Body of pancreas (tissue), 4 donors: ENCODE data around the gene SCML1. TPM values are rescaled to one million over a fixed set of nuclear protein-coding genes. Genes with fewer than 3 reads are reported as not detected.

Source experiments
- ATAC-seq: fragments of 150-250 bp; one replicate; pipeline ENCODE4 v1.9.1; 2016
- DNase-seq, 4 donors: peaks; one replicate each; pipeline ENCODE4 v3.0.0-alpha.2; 2019
- H3K27ac ChIP-seq, 4 donors: fragments of 200-600 bp; sonication (generic); 1 replicate in 3 of 4; 2 replicates in 1 of 4; pipeline versions ENCODE4 v1.5.1 to v1.6.1; 2016 to 2019; ENCODE audit warnings: mild to moderate bottlenecking in 1 of 4, mixed read lengths in 1 of 4, moderate library complexity in 1 of 4
- H3K27me3 ChIP-seq, 2 donors: fragments of 200-600 bp; sonication (generic); one replicate each; pipeline ENCODE4 v1.6.0; 2016; ENCODE audit warnings: mild to moderate bottlenecking in 1 of 2
- H3K36me3 ChIP-seq, 2 donors: fragments of 200-600 bp; sonication (generic); replicated peaks in 1 of 2; 2 replicates each; pipeline ENCODE4 v1.5.1; 2016; ENCODE audit warnings: low read depth in 2 of 2; ENCODE audit not compliant: insufficient read depth in 1 of 2
- H3K4me1 ChIP-seq: fragments of 200-600 bp; sonication (generic); one replicate; pipeline ENCODE4 v1.6.0; 2016
- H3K4me3 ChIP-seq, 2 donors: fragments of 200-600 bp; sonication (generic); 1 replicate in 1 of 2; 2 replicates in 1 of 2; pipeline ENCODE4 v1.5.1; 2016 to 2019
- H3K9me3 ChIP-seq, 3 donors: fragments of 200-600 bp; sonication (generic); 1 replicate in 2 of 3; 2 replicates in 1 of 3; pipeline ENCODE4 v1.5.1; 2016
- CTCF ChIP-seq, 7 experiments: fragments of 450-650 bp in 4 of 7; fragments of 200-600 bp in 3 of 7; sonication (generic) in 3 of 7; IDR thresholded peaks; one replicate each; pipeline ENCODE4 v1.5.1; 2016 to 2019; ENCODE audit warnings: antibody characterized with exemption in 7 of 7
- POLR2A ChIP-seq, 3 donors: fragments of 450-650 bp; IDR thresholded peaks; one replicate each; pipeline ENCODE4 v1.6.1; 2016; ENCODE audit warnings: antibody characterized with exemption in 3 of 3, mild to moderate bottlenecking in 2 of 3
- WGBS, 2 donors: methylation state at CpG; one replicate each; pipeline ENCODE4 v1.1.5; 2017; 5-methylcytosine and 5-hydroxymethylcytosine counted together
- intact Hi-C: fragments of 100-400 bp; cut with DNase I; formaldehyde crosslinking; loops from one replicate; pipeline ENCODE4 v1.15.1; 2023
- total RNA-seq, 2 donors: library from RNA; depleted of rRNA; stranded (reverse); fragments of >200 nt; gene quantifications; one replicate each; pipeline ENCODE4 v1.1.0, GENCODE V29; 2016

SCML1 gene
- total RNA-seq, 2 donors from 2014 or later: 9.3 to 11.2 TPM

GRCh38 chrX:17721715-17722114, 15.6 kb upstream of the SCML1 start:
- 74 to 87% methylated on average over 4 of the region's 4 CpGs for WGBS, 2 donors
- peaks cover 5% of the 10 kb centered on the region for H3K4me1 ChIP-seq
- DNase-seq (no peak), ATAC-seq (no peak)
- no peaks in the 10 kb centered on the region for H3K9me3 ChIP-seq
- H3K27ac ChIP-seq: no peak overlapping the region
- TF ChIP-seq POLR2A (IDR thresholded peaks at IDR 0.05): no peak
- no peak for TF ChIP-seq CTCF (IDR thresholded peaks at IDR 0.05)
- intact Hi-C loops: no loop called here
- H3K4me3 ChIP-seq: no peak overlapping the region
- no peaks in the 10 kb centered on the region for H3K27me3 ChIP-seq
- H3K36me3 ChIP-seq: no peaks in the 10 kb centered on the region

- Histone ChIP-seq H3K4me1 (peaks cover 5% of the 10 kb centered on the region), H3K9me3 (no peaks in the 10 kb centered on the region), H3K27ac (no peak overlapping the region), H3K4me3 (no peak overlapping the region), H3K27me3 (no peaks in the 10 kb centered on the region), H3K36me3 (no peaks in the 10 kb centered on the region)
- intact Hi-C loops: no loop called here
- no peak for DNase-seq
- no peak for TF ChIP-seq CTCF (IDR thresholded peaks at IDR 0.05)
- ATAC-seq: no peak
- 78% methylated on average over 2 of the region's 2 CpGs; no CpG with 5 or more reads in 1 of the 2 donors for WGBS, 2 donors
Measured at GRCh38 chrX:17725181-17725580, 12.1 kb upstream of the SCML1 start.

- ATAC-seq (no peak), DNase-seq (no peak)
- intact Hi-C loops: no loop called here
- Histone ChIP-seq H3K4me1 (no peaks in the 10 kb centered on the region), H3K27me3 (no peaks in the 10 kb centered on the region), H3K36me3 (no peaks in the 10 kb centered on the region), H3K9me3 (no peaks in the 10 kb centered on the region), H3K27ac (no peak overlapping the region), H3K4me3 (no peak overlapping the region)
- no peak for TF ChIP-seq CTCF (IDR thresholded peaks at IDR 0.05)
- no peak for TF ChIP-seq POLR2A (IDR thresholded peaks at IDR 0.05)
- WGBS, 2 donors: 63 to 86% methylated on average over 2 to 11 of the region's 16 CpGs
Measured at GRCh38 chrX:17732138-17732783, 5.0 kb upstream of the SCML1 start.

- ATAC-seq: no peak
- H3K36me3 ChIP-seq: no peaks in the 10 kb centered on the region
- H3K27ac ChIP-seq: peak overlapping the region in 2 of 4 donors; percentile 62 to 94
- 11 to 22% methylated on average over 5 of the region's 5 CpGs for WGBS, 2 donors
- DNase-seq: no peak
- no peaks in the 10 kb centered on the region for H3K9me3 ChIP-seq
- H3K27me3 ChIP-seq: no peaks in the 10 kb centered on the region
- H3K4me3 ChIP-seq: no peak overlapping the region
- TF ChIP-seq POLR2A (IDR thresholded peaks at IDR 0.05): no peak
- no peak for TF ChIP-seq CTCF (IDR thresholded peaks at IDR 0.05)
- intact Hi-C loops: no loop called here
- peaks cover 4% of the 10 kb centered on the region for H3K4me1 ChIP-seq
Measured at GRCh38 chrX:17735406-17735805, 1.9 kb upstream of the SCML1 start.

- peak overlapping the region; percentile 41 to 94 (median 72) for H3K27ac ChIP-seq
- H3K9me3 ChIP-seq: no peaks in the 10 kb centered on the region
- no peak for ATAC-seq
Measured at GRCh38 chrX:17736478-17736855, 826 bp upstream of the SCML1 start.

More at GRCh38 chrX:17736478-17736855, 826 bp upstream of the SCML1 start:
- no peaks in the 10 kb centered on the region for H3K27me3 ChIP-seq
- H3K36me3 ChIP-seq: no peaks in the 10 kb centered on the region
- H3K4me1 ChIP-seq: peaks cover 4% of the 10 kb centered on the region
- 65 to 73% methylated on average over 3 to 4 of the region's 5 CpGs for WGBS, 2 donors
- no peak for TF ChIP-seq POLR2A (IDR thresholded peaks at IDR 0.05)
- TF ChIP-seq CTCF (IDR thresholded peaks at IDR 0.05): no peak
- H3K4me3 ChIP-seq: peak overlapping the region in 1 of 2 donors; percentile 10
- DNase-seq: no peak
- intact Hi-C loops: no loop called here
